SK-N-MC (cell line): Measurements from ENCODE around the gene SLC2A2.

Source experiments
- FOXP2 ChIP-seq: optimal IDR thresholded peaks from 2 replicates; pipeline ENCODE3; 2011; ENCODE audit warnings: mild to moderate bottlenecking, moderate library complexity; ENCODE audit not compliant: insufficient read depth; ENCODE audit errors: extremely low read length, control extremely low read depth
- POLR2AphosphoS5 ChIP-seq: IDR thresholded peaks from 2 replicates; pipeline ENCODE4 v1.6.1; 2012; ENCODE audit warnings: mild to moderate bottlenecking, low read depth, low read length, borderline replicate concordance

- TF ChIP-seq FOXP2, result no peak
- no peak for TF ChIP-seq POLR2AphosphoS5
Measured at GRCh38 chr3:170959457-170959856, 67.1 kb downstream of the SLC2A2 start.
